GM19468 (cell line): ENCODE data around the gene KIF21A.

ENCODE experiments used
- ATAC-seq: cut with Tn5 transposase; IDR thresholded peaks from one replicate; pipeline ENCODE4 v1.9.1; 2021; ENCODE audit warnings: mild to moderate bottlenecking, moderate library complexity, moderate number of reproducible peaks; ENCODE audit not compliant: unreplicated experiment; ENCODE audit errors: extremely low read depth

The KIF21A gene

DNA sequence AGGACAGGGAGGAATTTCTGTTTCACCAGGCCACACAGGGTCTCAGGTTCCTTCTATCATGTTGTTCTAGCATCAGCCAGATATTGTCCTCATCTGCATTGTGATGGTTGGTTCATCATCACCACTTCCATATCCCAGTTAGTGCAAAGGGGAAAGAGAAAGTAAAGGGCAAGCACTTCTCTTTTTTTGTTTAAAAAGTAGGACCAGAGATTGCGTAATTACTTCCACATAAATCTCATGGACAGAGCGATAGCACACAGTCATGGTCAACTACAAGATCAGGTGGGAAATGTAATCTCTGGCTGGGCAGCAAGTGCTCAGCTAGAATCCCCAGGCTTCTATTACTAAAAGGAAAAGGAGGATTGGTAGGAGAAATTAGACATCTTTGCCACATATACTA is 155.1 kb downstream of the KIF21A start:
- ATAC-seq, result no peak

DNA sequence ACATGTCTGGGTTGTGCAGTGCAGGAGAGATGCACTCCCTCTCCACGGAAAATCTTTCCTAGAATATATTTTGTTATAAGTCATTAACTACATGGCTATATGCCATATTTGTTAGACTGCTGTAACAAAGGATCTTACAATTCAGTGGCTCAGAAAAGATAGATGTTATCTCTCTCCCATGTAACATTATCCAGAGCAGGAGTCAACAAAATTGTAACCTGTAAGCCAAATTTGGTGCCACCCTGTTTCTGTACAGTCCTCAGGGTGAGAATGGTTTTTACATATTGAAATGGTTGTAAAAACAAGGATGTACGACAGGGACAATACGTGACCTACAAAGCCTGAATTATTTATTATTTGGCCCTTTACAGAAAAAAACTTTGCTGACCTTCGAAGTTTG is 155.5 kb downstream of the KIF21A start:
- no peak for ATAC-seq

DNA sequence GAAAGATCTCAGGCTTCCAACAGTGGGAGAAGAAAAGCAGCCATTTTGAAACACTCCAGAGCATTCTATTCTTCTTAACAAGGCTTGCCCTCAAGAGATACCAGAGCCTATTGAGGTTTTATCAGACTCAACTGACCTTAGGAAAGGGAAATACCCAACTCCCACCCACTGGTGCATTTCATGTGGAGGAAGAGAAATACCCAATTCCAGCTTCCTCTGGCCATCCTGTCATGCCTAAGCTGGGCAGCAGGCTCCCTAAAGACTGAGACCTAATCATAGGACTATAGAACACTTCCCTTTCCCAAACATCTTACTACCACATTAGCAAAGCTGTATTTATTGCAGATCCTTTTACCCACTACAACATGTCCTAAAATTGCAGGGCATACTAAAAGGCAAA is 164.5 kb downstream of the KIF21A start:
- no peak for ATAC-seq

DNA sequence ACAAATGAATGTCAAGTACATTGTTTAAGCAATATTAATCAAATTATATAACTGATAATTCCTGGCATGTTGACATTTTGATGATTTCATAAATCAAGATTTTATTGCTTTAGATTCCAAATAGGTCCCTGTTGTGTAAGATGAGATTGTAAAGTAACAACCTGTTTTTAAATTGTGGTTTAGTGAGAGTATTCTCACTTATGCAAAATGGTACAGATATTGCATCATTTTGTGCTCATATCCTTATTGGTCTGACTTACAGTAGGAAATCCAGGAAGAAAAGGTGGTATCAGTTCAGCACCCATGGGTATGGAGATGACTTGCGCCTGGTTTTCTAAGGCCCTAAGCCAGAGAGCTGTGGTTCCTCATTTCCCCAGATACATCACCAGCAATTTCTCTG is 165.5 kb downstream of the KIF21A start:
- peak; percentile 33 for ATAC-seq

DNA sequence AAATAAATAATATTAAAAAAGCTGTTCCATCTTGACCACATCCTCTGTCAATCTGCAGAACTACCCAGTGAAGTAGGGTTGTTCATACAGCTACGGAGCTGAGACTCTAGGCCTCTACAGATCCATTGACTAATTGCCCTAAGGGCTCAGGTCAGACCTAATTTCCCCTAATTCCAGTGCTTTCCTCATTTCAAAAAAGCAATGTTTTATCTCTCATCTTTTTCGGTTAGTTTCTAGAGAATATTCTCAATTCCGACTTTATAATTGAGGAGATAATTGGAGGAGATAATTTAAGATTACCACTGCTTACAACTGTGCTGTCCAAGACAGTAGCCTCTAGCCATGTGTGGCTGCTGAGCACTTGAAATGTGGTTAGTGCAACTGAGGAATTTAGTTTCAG is 167.1 kb downstream of the KIF21A start:
- no peak for ATAC-seq

DNA sequence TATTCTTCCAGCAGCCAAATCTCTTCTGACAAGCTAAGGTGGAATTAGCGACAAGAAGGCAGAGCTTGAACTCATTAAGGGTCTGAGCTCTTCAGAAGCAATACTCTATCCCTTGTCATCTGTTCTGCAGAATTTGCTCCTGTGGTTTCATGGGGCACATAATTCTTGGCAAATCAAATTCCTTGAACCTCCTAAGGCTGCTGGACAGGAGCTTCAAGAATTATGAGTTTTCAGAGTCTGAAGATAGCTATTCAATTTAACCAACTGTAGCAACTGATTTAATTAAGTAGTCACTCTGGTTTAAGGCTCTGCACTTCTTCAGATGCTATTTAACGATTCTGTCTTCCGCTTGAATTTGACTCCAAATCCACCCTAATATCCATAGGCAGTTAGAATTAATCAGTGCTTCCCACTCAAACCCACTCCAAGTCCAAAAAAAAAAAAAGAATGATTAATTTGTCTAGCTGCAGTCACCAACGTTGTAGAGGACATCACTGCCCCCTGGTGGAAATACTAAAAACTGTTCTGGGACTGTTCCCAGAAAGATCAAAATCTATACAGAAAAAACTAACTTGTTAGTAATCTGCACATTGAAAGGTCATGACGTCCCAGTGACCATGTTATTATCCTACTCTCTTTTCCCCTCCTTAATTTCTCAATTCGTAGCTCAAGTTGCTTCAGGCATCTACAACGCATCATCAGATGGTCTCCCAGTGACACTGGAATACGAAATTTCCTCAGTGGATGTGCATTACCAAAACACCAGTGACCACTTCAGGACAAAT is 169.9 kb downstream of the KIF21A start:
- ATAC-seq, result no peak

DNA sequence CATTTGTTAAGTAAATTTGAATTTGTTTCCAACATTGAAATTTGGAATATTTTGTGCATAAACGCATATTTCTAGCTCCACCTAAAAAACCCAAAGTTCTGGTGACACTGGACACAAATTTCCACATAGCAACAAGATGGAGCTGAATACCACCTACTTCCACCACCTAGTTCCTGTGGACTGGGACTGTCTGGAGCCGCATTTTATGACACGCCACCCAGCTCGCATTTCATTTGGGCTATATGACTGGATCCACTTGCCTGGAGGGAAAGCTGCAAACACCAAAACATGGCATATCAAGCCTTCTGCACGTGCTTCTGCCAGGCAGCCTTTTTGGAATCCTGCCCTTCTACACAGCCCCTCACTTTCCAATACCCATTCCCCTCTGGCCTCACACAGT is 173.4 kb downstream of the KIF21A start:
- ATAC-seq, result no peak

DNA sequence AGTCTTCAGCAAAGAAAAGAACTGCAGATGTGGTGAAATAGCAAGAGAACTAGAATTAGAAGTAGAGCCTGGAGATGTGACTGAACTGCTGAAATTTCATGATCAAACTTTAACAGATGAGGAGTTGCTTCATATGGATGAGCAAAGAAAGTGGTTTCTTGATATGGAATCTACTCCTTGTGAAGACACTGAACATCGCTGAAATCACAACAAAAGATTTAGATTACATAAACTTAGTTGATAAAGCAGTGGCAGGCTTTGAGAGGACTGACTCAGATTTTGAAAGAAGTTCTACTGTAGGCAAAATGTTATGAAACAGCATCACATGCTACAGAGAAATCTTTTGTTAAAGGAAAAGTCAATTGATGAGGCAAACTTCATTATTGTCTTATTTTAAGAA is 175.0 kb downstream of the KIF21A start:
- ATAC-seq, result no peak

DNA sequence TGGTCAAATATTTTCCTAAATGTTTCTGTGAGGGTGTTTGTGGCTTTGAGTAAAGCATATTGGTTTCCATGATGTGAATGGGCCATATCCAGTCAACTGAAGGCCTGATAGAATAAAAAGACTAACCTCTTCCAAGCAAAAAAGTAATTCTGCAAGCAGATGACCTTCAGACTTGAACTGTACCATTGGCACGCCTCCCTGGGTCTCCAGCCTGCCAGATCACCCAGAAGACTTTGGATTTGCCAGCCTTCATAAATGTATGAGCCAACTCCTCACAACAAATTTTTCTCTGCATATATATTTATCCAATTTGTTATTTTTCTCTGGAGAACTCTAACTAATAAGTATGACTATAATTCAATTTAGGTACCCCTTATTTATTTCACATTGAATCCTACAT is 190.3 kb downstream of the KIF21A start:
- no peak for ATAC-seq
